H1 (cell line): Measurements from ENCODE around the gene RPRML. TPM values are rescaled to one million over a fixed set of nuclear protein-coding genes. Genes with fewer than 3 reads are reported as not detected.

Experiments
- CHD2 ChIP-seq: IDR thresholded peaks from 2 replicates; pipeline ENCODE4 v1.6.1; 2012; ENCODE audit warnings: low read length, improper control_type of control experiment
- HDAC6 ChIP-seq: IDR thresholded peaks from one replicate; pipeline ENCODE4 v1.7.1; 2012; ENCODE audit warnings: low read depth, mild to moderate bottlenecking, inconsistent platforms, low read length, moderate library complexity
- KDM4A ChIP-seq: IDR thresholded peaks from one replicate; pipeline ENCODE4 v1.7.1; 2012; ENCODE audit warnings: low read depth, mild to moderate bottlenecking, moderate library complexity, low read length, inconsistent platforms; ENCODE audit not compliant: severe bottlenecking
- NANOG ChIP-seq: IDR thresholded peaks from 2 replicates; pipeline ENCODE4 v1.6.1; 2011; ENCODE audit warnings: low read length, low read depth, mild to moderate bottlenecking, inconsistent platforms; ENCODE audit not compliant: insufficient read depth, poor library complexity, severe bottlenecking
- POLR2AphosphoS5 ChIP-seq: IDR thresholded peaks from 2 replicates; pipeline ENCODE4 v1.6.1; 2011; ENCODE audit warnings: low read depth, low read length
- RFX5 ChIP-seq: IDR thresholded peaks from 2 replicates; pipeline ENCODE4 v1.6.1; 2011; ENCODE audit warnings: low read depth, low read length, improper control_type of control experiment, borderline replicate concordance
- SAP30 ChIP-seq: fragments of 300-600 bp; sonication (generic); IDR thresholded peaks from 2 replicates; pipeline ENCODE4 v1.7.1; 2012; ENCODE audit warnings: low read length, moderate library complexity, mild to moderate bottlenecking, inconsistent platforms; ENCODE audit not compliant: insufficient read depth, insufficient replicate concordance
- SUZ12 ChIP-seq: fragments of 200-600 bp; sonication (generic); IDR thresholded peaks from 2 replicates; pipeline ENCODE4 v1.6.1; 2012; ENCODE audit warnings: mild to moderate bottlenecking, inconsistent platforms, low read length, moderate library complexity, mixed read lengths
- ZNF274 ChIP-seq: IDR thresholded peaks from 2 replicates; pipeline ENCODE4 v1.7.0; 2012; ENCODE audit warnings: low read length, borderline replicate concordance; ENCODE audit errors: extremely low read depth
- polyA plus RNA-seq, 7 experiments: library from polyadenylated mRNA; depleted of rRNA in 3 of 7; stranded (reverse) in 5 of 7; unstranded in 2 of 7; fragments of >200 nt in 5 of 7; fragments of 200-250 nt in 2 of 7; gene quantifications; 1 replicate in 5 of 7; 2 replicates in 1 of 7; 4 replicates in 1 of 7; pipeline versions ENCODE4 v1.2.1 to v1.2.3, GENCODE V29; 2011 to 2013; ENCODE audit warnings: missing spikeins in 2 of 7, mixed read lengths in 2 of 7
- total RNA-seq: library from RNA; stranded (reverse); fragmentation: NEBNext Ultra II Directional; extraction: Animal tissue kit (Norgen Biotek cat#: 25700); gene quantifications from 2 replicates; pipeline ENCODE4 v1.2.1, GENCODE V29; 2021
- TF ChIP-seq, protein P1 (sequence below): fragments of 300-600 bp; sonication (generic); IDR thresholded peaks from 2 replicates; pipeline ENCODE4 v1.7.1; 2012; ENCODE audit warnings: low read length, moderate library complexity, mild to moderate bottlenecking, inconsistent platforms; ENCODE audit not compliant: insufficient replicate concordance

RPRML gene
- total and polyA plus RNA-seq, 2 of the 8 experiments (the other 6 are each of a cell fraction or from before 2014, with no cell fraction given), result 3.5 to 5.5 TPM

DNA sequence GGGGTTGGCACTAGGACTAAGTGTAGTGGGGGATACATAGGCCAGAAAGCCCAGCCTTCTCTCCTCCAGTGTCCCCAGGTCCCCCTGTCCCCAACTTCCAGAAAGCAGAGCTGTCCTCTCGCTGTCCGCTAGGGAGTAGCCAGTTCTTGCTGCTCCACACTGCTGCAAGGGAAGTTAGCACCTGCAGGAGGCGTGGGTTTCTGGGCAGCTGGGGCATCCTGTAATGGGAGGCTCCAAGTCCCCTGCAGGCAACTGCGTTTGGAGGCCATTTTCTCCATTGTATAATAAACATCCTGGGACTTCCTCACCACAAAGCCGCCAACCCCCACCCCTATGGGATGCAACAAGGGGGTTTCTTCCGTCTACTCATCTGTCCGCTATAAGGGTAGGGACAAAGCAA, 1.7 kb downstream of the RPRML start (continued):
- TF ChIP-seq, protein P1, sequence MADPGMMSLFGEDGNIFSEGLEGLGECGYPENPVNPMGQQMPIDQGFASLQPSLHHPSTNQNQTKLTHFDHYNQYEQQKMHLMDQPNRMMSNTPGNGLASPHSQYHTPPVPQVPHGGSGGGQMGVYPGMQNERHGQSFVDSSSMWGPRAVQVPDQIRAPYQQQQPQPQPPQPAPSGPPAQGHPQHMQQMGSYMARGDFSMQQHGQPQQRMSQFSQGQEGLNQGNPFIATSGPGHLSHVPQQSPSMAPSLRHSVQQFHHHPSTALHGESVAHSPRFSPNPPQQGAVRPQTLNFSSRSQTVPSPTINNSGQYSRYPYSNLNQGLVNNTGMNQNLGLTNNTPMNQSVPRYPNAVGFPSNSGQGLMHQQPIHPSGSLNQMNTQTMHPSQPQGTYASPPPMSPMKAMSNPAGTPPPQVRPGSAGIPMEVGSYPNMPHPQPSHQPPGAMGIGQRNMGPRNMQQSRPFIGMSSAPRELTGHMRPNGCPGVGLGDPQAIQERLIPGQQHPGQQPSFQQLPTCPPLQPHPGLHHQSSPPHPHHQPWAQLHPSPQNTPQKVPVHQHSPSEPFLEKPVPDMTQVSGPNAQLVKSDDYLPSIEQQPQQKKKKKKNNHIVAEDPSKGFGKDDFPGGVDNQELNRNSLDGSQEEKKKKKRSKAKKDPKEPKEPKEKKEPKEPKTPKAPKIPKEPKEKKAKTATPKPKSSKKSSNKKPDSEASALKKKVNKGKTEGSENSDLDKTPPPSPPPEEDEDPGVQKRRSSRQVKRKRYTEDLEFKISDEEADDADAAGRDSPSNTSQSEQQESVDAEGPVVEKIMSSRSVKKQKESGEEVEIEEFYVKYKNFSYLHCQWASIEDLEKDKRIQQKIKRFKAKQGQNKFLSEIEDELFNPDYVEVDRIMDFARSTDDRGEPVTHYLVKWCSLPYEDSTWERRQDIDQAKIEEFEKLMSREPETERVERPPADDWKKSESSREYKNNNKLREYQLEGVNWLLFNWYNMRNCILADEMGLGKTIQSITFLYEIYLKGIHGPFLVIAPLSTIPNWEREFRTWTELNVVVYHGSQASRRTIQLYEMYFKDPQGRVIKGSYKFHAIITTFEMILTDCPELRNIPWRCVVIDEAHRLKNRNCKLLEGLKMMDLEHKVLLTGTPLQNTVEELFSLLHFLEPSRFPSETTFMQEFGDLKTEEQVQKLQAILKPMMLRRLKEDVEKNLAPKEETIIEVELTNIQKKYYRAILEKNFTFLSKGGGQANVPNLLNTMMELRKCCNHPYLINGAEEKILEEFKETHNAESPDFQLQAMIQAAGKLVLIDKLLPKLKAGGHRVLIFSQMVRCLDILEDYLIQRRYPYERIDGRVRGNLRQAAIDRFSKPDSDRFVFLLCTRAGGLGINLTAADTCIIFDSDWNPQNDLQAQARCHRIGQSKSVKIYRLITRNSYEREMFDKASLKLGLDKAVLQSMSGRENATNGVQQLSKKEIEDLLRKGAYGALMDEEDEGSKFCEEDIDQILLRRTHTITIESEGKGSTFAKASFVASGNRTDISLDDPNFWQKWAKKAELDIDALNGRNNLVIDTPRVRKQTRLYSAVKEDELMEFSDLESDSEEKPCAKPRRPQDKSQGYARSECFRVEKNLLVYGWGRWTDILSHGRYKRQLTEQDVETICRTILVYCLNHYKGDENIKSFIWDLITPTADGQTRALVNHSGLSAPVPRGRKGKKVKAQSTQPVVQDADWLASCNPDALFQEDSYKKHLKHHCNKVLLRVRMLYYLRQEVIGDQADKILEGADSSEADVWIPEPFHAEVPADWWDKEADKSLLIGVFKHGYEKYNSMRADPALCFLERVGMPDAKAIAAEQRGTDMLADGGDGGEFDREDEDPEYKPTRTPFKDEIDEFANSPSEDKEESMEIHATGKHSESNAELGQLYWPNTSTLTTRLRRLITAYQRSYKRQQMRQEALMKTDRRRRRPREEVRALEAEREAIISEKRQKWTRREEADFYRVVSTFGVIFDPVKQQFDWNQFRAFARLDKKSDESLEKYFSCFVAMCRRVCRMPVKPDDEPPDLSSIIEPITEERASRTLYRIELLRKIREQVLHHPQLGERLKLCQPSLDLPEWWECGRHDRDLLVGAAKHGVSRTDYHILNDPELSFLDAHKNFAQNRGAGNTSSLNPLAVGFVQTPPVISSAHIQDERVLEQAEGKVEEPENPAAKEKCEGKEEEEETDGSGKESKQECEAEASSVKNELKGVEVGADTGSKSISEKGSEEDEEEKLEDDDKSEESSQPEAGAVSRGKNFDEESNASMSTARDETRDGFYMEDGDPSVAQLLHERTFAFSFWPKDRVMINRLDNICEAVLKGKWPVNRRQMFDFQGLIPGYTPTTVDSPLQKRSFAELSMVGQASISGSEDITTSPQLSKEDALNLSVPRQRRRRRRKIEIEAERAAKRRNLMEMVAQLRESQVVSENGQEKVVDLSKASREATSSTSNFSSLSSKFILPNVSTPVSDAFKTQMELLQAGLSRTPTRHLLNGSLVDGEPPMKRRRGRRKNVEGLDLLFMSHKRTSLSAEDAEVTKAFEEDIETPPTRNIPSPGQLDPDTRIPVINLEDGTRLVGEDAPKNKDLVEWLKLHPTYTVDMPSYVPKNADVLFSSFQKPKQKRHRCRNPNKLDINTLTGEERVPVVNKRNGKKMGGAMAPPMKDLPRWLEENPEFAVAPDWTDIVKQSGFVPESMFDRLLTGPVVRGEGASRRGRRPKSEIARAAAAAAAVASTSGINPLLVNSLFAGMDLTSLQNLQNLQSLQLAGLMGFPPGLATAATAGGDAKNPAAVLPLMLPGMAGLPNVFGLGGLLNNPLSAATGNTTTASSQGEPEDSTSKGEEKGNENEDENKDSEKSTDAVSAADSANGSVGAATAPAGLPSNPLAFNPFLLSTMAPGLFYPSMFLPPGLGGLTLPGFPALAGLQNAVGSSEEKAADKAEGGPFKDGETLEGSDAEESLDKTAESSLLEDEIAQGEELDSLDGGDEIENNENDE, result no peak
- TF ChIP-seq CHD2 (no peak), SUZ12 (no peak), ZNF274 (no peak), SAP30 (no peak), RFX5 (no peak), HDAC6 (no peak), NANOG (no peak), KDM4A (no peak), POLR2AphosphoS5 (no peak)
